ENCODE results near the gene DOCK8.

The DOCK8 gene

GRCh38 chr9:362561-363273, 148.1 kb downstream of the DOCK8 start:
- Mint-ChIP-seq H3K9me3 (no peaks in the 10 kb centered on the region), H3K36me3 (ENCODE audit: low read depth) (peaks cover 90% of the 10 kb centered on the region), H3K27me3 (no peaks in the 10 kb centered on the region), H3K4me1 (ENCODE audit: low read depth) (no peaks in the 10 kb centered on the region), H3K4me3 (no peak overlapping the region), H3K27ac (no peak overlapping the region)
- intact Hi-C loops (cut with micrococcal nuclease): no loop called here

DNA sequence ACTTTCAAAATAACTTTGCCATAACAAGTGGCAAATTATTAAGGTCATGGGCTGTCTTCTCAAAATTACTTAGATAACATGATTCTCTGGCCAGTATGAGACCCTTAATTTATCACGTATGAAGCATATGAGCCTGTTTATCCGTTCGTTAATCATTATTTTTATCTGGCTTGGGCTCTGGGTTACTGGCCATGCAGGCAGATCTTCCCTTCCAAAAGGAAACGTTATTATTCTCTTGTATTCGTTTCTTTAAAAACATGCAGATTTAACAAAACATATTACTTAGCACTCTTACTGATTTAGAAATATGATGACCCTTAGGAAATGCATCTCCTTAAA, 148.6 kb downstream of the DOCK8 start:
- H3K9me3 Mint-ChIP-seq: no peaks in the 10 kb centered on the region
- intact Hi-C loops (cut with micrococcal nuclease): no loop called here
- no peaks in the 10 kb centered on the region for H3K4me1 Mint-ChIP-seq (ENCODE audit: low read depth)
- no peak overlapping the region for H3K4me3 Mint-ChIP-seq
- no peaks in the 10 kb centered on the region for H3K27me3 Mint-ChIP-seq
- peaks cover 90% of the 10 kb centered on the region for H3K36me3 Mint-ChIP-seq (ENCODE audit: low read depth)
- H3K27ac Mint-ChIP-seq: no peak overlapping the region

GRCh38 chr9:365436-365835, 150.8 kb downstream of the DOCK8 start:
- Mint-ChIP-seq H3K4me1 (ENCODE audit: low read depth) (no peaks in the 10 kb centered on the region), H3K4me3 (no peak overlapping the region), H3K9me3 (no peaks in the 10 kb centered on the region), H3K27ac (no peak overlapping the region), H3K36me3 (ENCODE audit: low read depth) (peaks cover 97% of the 10 kb centered on the region), H3K27me3 (no peaks in the 10 kb centered on the region)
- intact Hi-C loops (cut with micrococcal nuclease): no loop called here

DNA sequence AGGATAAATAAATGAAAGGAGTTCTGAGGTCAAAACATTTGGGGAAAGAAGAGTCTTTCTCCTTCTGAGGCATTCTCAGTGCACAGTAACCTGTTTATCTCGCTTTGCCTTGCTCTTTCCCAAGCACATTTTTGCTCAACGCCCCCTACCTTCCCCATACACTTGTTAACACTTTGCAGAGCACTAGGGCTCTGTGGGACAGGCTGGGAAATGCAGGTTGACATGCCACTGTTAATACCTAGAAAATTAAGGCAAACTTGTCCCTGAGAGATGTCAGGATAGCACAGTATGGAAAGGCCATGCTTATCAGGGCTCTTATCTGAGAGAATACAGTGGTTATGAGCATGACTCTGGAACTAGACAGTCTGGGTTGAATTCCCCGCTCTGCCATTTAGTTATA, 152.0 kb downstream of the DOCK8 start:
- Mint-ChIP-seq H3K27me3 (no peaks in the 10 kb centered on the region), H3K4me1 (ENCODE audit: low read depth) (no peaks in the 10 kb centered on the region), H3K36me3 (ENCODE audit: low read depth) (peaks cover 97% of the 10 kb centered on the region), H3K4me3 (no peak overlapping the region), H3K27ac (no peak overlapping the region), H3K9me3 (no peaks in the 10 kb centered on the region)
- intact Hi-C loops (cut with micrococcal nuclease): no loop called here

DNA sequence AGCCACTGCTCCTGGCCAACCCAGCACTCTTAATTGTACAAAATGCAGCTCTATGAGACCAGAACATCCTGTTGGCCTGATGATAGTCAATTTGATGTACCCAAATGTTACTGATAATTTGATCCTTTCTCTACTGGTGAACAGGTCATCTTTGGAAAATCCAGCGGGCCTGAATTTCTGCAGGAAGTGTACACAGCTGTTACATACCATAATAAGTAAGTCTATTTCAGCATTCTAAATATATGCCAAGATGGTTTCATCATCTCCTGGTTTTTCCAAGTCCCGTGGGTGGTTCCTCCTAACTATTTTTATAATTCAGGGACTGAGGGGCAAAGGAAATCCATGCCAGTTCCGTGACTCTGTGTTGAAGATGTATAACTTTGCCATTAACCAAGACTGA, 155.4 kb downstream of the DOCK8 start:
- Mint-ChIP-seq H3K4me1 (ENCODE audit: low read depth) (no peaks in the 10 kb centered on the region), H3K27ac (peak overlapping the region; percentile 37), H3K36me3 (ENCODE audit: low read depth) (peaks cover 98% of the 10 kb centered on the region), H3K27me3 (no peaks in the 10 kb centered on the region), H3K4me3 (no peak overlapping the region), H3K9me3 (no peaks in the 10 kb centered on the region)
- intact Hi-C loops (cut with micrococcal nuclease): no loop called here

- no peaks in the 10 kb centered on the region for H3K4me1 Mint-ChIP-seq (ENCODE audit: low read depth)
- peaks cover 98% of the 10 kb centered on the region for H3K36me3 Mint-ChIP-seq (ENCODE audit: low read depth)
- no peaks in the 10 kb centered on the region for H3K9me3 Mint-ChIP-seq
- H3K4me3 Mint-ChIP-seq: no peak overlapping the region
- intact Hi-C loops (cut with micrococcal nuclease): no loop called here
- no peaks in the 10 kb centered on the region for H3K27me3 Mint-ChIP-seq
- no peak overlapping the region for H3K27ac Mint-ChIP-seq
These were observed 156.7 kb downstream of the DOCK8 start for GRCh38 chr9:371349-371748.

DNA sequence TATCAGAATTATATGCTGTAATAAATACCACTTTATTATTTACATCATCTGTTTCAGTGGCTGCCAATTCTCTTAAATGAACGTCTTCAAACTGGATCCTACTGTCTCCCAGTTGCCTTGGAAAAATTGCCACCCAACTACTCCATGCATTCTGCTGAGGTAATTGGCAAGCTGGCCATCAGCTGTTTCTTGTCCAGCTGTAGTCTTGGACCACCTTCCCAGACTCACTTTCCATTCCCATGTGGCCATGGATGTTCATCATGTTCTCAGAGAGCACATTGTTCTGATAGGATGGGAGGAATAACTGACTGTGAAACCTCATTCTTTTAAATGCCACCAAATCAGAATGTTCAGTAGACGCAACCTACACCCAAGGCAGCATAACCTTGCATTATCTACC, 157.5 kb downstream of the DOCK8 start:
- H3K27ac Mint-ChIP-seq: no peak overlapping the region

DNA sequence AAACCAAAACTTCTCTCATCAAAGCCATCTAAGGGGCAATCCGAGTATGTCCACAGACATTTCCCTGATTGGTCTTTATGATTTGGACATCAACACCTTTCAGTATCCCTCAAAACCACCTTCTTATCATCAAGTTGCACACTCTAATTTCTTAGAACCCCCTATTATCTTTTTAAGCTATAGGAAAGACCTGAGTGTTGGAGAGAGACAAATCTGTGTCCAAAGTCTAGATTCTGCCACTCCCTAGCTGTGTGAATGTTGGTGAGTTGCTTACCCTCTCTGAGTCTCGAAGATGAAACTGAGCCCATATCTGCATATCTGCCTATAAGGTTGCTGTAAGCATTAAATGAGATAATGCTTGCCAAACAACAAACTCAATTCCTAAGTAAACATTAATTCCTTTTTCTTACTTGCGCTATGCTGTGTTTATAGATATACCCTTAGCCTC, 159.1 kb downstream of the DOCK8 start:
- no peak overlapping the region for H3K27ac Mint-ChIP-seq
- intact Hi-C loops (cut with micrococcal nuclease): no loop called here

More for the DNA sequence above, 157.5 kb downstream of the DOCK8 start:
- Mint-ChIP-seq H3K4me3 (no peak overlapping the region), H3K36me3 (ENCODE audit: low read depth) (peaks cover 100% of the 10 kb centered on the region), H3K9me3 (no peaks in the 10 kb centered on the region), H3K27me3 (no peaks in the 10 kb centered on the region), H3K4me1 (ENCODE audit: low read depth) (no peaks in the 10 kb centered on the region)
- intact Hi-C loops (cut with micrococcal nuclease): no loop called here

DNA sequence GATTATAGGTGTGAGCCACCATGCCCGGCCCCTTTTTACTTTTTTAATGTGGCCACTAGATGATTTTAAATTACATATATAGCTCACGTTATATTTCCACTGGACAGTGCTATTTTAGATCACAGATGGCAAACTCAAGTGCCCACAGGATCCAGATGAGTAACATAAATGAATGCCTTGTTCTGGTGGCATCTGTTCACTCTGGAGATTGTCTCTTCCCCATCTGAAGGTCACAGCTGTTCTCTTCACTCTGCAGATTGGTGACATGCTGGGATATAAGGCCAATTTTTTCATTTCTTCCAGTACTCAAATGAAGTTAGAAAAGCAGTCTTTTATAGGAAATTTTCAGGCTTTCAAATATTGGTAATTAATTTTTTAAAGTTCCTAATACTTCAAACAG, 160.1 kb downstream of the DOCK8 start:
- Mint-ChIP-seq H3K4me1 (ENCODE audit: low read depth) (no peaks in the 10 kb centered on the region), H3K27me3 (no peaks in the 10 kb centered on the region), H3K4me3 (no peak overlapping the region), H3K9me3 (no peaks in the 10 kb centered on the region), H3K27ac (no peak overlapping the region), H3K36me3 (ENCODE audit: low read depth) (peaks cover 100% of the 10 kb centered on the region)
- intact Hi-C loops (cut with micrococcal nuclease): no loop called here

More for the DNA sequence above, 159.1 kb downstream of the DOCK8 start:
- Mint-ChIP-seq H3K4me1 (ENCODE audit: low read depth) (no peaks in the 10 kb centered on the region), H3K4me3 (no peak overlapping the region), H3K36me3 (ENCODE audit: low read depth) (peaks cover 100% of the 10 kb centered on the region), H3K9me3 (no peaks in the 10 kb centered on the region), H3K27me3 (no peaks in the 10 kb centered on the region)

DNA sequence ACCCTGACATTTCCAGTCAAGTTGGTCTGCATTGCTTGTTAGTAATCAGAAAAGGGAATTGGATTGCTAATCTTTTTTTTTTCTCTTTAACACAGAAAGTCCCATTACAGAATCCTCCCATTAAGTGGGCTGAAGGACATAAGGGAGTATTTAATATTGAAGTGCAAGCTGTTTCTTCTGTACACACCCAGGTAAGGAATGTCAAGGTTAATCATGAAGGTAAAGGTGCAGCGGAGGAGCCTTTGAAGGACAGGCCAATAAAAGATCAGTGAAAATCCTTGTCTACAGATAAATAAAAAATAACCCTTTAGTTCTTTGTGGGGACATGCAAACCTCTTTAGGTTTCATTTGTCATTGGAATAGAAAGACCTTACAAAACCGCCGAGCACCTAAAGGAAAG, 161.4 kb downstream of the DOCK8 start:
- Mint-ChIP-seq H3K36me3 (ENCODE audit: low read depth) (peaks cover 92% of the 10 kb centered on the region), H3K4me1 (ENCODE audit: low read depth) (no peaks in the 10 kb centered on the region)

DNA sequence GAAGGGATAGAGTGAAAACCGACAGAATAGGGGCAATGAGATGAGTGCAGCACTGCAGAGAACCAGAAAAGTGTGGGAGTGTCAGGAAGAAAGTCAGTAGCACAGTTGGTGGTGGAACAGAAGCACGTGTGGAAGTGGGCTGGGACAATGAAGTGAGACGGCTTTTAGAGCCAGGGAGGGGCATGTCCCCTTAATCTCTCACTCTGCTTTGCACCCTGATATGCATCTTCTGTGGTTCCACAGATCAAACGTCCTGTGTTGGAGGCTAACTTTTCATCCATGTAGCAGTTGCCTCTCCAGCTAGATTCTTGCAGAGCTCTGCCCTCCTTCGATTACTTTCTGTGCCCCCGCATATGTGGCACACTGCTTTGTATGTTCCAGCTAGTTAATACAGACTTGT, 163.6 kb downstream of the DOCK8 start:
- Mint-ChIP-seq H3K9me3 (no peaks in the 10 kb centered on the region), H3K27me3 (no peaks in the 10 kb centered on the region), H3K36me3 (ENCODE audit: low read depth) (peaks cover 91% of the 10 kb centered on the region), H3K4me1 (ENCODE audit: low read depth) (no peaks in the 10 kb centered on the region), H3K27ac (peak overlapping the region; percentile 8), H3K4me3 (no peak overlapping the region)
- intact Hi-C loops (cut with micrococcal nuclease): no loop called here

More for the DNA sequence above, 161.4 kb downstream of the DOCK8 start:
- H3K27ac Mint-ChIP-seq: no peak overlapping the region
- intact Hi-C loops (cut with micrococcal nuclease): no loop called here
- no peaks in the 10 kb centered on the region for H3K9me3 Mint-ChIP-seq
- no peak overlapping the region for H3K4me3 Mint-ChIP-seq
- H3K27me3 Mint-ChIP-seq: no peaks in the 10 kb centered on the region

GRCh38 chr9:382383-382782, 167.7 kb downstream of the DOCK8 start:
- peaks cover 89% of the 10 kb centered on the region for H3K36me3 Mint-ChIP-seq (ENCODE audit: low read depth)
- intact Hi-C loops (cut with micrococcal nuclease): no loop called here
- H3K27ac Mint-ChIP-seq: no peak overlapping the region

DNA sequence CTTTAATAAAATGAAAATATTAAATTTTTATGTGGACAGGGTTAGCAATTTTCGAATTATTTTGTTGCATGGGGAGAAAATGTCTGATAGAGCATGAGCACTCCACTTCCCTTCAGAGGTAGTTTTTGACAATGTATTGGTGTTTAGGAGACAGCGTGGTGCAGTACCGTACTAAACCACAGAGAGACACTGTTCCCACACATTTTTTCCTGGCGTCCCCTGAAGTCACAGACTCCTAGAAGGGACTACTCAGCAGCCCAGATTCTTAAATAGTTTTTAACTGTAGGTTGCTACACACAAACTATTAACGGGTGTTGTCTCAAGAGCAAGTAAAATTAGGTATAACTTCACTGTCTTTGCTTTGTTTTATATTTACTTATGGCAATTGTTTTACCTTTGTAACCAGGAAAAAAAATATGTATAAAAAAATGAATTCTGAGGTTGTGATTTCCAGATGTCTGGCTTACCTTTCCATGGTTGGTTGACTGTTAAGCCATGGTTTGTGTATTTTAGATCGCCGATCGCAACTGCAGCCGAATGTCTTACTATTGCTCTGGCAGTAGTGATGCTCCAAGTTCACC, 171.2 kb downstream of the DOCK8 start:
- Mint-ChIP-seq H3K4me3 (no peak overlapping the region), H3K4me1 (ENCODE audit: low read depth) (no peaks in the 10 kb centered on the region), H3K27me3 (no peaks in the 10 kb centered on the region), H3K36me3 (ENCODE audit: low read depth) (peaks cover 97% of the 10 kb centered on the region), H3K9me3 (no peaks in the 10 kb centered on the region), H3K27ac (no peak overlapping the region)
- intact Hi-C loops (cut with micrococcal nuclease): no loop called here

More at GRCh38 chr9:382383-382782, 167.7 kb downstream of the DOCK8 start:
- Mint-ChIP-seq H3K4me3 (no peak overlapping the region), H3K4me1 (ENCODE audit: low read depth) (no peaks in the 10 kb centered on the region), H3K9me3 (no peaks in the 10 kb centered on the region), H3K27me3 (no peaks in the 10 kb centered on the region)

- Mint-ChIP-seq H3K27ac (no peak overlapping the region), H3K9me3 (no peaks in the 10 kb centered on the region), H3K4me3 (no peak overlapping the region), H3K36me3 (ENCODE audit: low read depth) (peaks cover 99% of the 10 kb centered on the region), H3K27me3 (no peaks in the 10 kb centered on the region), H3K4me1 (ENCODE audit: low read depth) (no peaks in the 10 kb centered on the region)
- intact Hi-C loops (cut with micrococcal nuclease): no loop called here
These were observed 174.5 kb downstream of the DOCK8 start for GRCh38 chr9:389159-389558.

DNA sequence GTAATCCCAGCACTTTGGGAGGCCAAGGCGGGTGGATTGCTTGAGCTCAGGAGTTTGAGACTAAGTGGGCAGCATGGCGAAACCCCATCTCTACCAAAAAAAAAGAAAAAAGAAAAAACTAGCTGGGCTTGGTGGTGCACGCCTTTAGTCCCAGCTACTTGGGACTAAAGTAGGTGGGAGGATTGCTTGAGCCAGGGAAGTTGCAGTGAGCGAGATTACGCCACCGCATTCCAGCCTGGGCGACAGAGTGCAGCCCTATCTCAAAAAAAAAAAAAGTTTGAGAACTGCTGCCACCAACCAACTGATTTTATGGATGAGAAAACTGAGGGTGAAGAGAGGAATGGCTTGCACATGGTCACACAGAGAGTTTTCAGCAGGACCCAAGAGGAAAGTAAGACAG, 175.1 kb downstream of the DOCK8 start:
- Mint-ChIP-seq H3K27ac (no peak overlapping the region), H3K4me3 (no peak overlapping the region), H3K27me3 (no peaks in the 10 kb centered on the region), H3K36me3 (ENCODE audit: low read depth) (peaks cover 99% of the 10 kb centered on the region), H3K4me1 (ENCODE audit: low read depth) (no peaks in the 10 kb centered on the region), H3K9me3 (no peaks in the 10 kb centered on the region)
- intact Hi-C loops (cut with micrococcal nuclease): no loop called here

Measured in dendritic cell treated with granulocyte-macrophage colony-stimulating factor and Interleukin-4, amounts not matched to agents 40 ng/mL and 50 ng/mL, for 4 days (primary cell).